Fibroblast of lung (primary cell): ENCODE data around the gene ZDHHC12. TPM values are rescaled to one million over a fixed set of nuclear protein-coding genes. Genes with fewer than 3 reads are reported as not detected.

Experiments used
- DNase-seq, 2 donors: peaks; one replicate each; pipeline versions ENCODE4 v3.0.0 to v3.0.0-alpha.2; 2010; ENCODE audit warnings: low read depth in 2 of 2
- H2AFZ ChIP-seq: 2 replicates; pipeline ENCODE4 v1.5.1; 2012; ENCODE audit warnings: low read length, control low read depth, inconsistent platforms
- H3K27ac ChIP-seq: 2 replicates; pipeline ENCODE4 v1.5.1; 2011; ENCODE audit warnings: low read length, control low read depth; ENCODE audit not compliant: insufficient read depth
- H3K27me3 ChIP-seq: 2 replicates; pipeline ENCODE4 v1.5.1; 2011; ENCODE audit warnings: mild to moderate bottlenecking, low read length; ENCODE audit not compliant: control insufficient read depth, insufficient read depth
- H3K36me3 ChIP-seq: 2 replicates; pipeline ENCODE4 v1.5.1; 2011; ENCODE audit warnings: low read length; ENCODE audit not compliant: control insufficient read depth, insufficient read depth
- H3K4me1 ChIP-seq: 2 replicates; pipeline ENCODE4 v1.5.1; 2011; ENCODE audit warnings: low read length; ENCODE audit not compliant: control insufficient read depth, insufficient read depth; ENCODE audit errors: extremely low read depth
- H3K4me2 ChIP-seq: 2 replicates; pipeline ENCODE4 v1.5.1; 2011; ENCODE audit warnings: low read length, control low read depth; ENCODE audit not compliant: insufficient read depth; ENCODE audit errors: extremely low read depth
- H3K4me3 ChIP-seq, 4 experiments: fragments of 200-600 bp in 1 of 4; sonication (generic) in 1 of 4; replicated peaks in 1 of 4; 2 replicates each; pipeline ENCODE4 v1.5.1; 2011 to 2016; ENCODE audit warnings: low read length in 4 of 4, low read depth in 3 of 4, mild to moderate bottlenecking in 3 of 4, control low read depth in 2 of 4, inconsistent platforms in 1 of 4, mixed read lengths in 1 of 4; ENCODE audit not compliant: insufficient read depth in 1 of 4; ENCODE audit errors: control extremely low read depth in 1 of 4
- H3K79me2 ChIP-seq: 2 replicates; pipeline ENCODE4 v1.5.1; 2012; ENCODE audit warnings: mild to moderate bottlenecking, low read length, inconsistent platforms; ENCODE audit not compliant: control insufficient read depth, insufficient read depth
- H3K9ac ChIP-seq: 2 replicates; pipeline ENCODE4 v1.5.1; 2011; ENCODE audit warnings: mild to moderate bottlenecking, low read length, control low read depth; ENCODE audit not compliant: insufficient read depth
- H3K9me3 ChIP-seq: 2 replicates; pipeline ENCODE4 v1.5.1; 2012; ENCODE audit warnings: low read depth, low read length; ENCODE audit not compliant: control insufficient read depth, insufficient read depth
- H4K20me1 ChIP-seq: 2 replicates; pipeline ENCODE4 v1.5.1; 2011; ENCODE audit warnings: low read length; ENCODE audit not compliant: control insufficient read depth, insufficient read depth; ENCODE audit errors: extremely low read depth
- CTCF ChIP-seq, 2 donors: IDR thresholded peaks in 1 of 2; conservative IDR thresholded peaks in 1 of 2; 1 replicate in 1 of 2; 2 replicates in 1 of 2; pipeline ENCODE4 v1.5.1; 2011 to 2012; ENCODE audit warnings: low read length in 2 of 2, control low read depth in 1 of 2, inconsistent platforms in 1 of 2, low read depth in 1 of 2, mild to moderate bottlenecking in 1 of 2
- EZH2 ChIP-seq: IDR thresholded peaks from 2 replicates; pipeline ENCODE4 v1.5.1; 2012; ENCODE audit warnings: low read length, control low read depth, mild to moderate bottlenecking; ENCODE audit errors: missing control alignments
- polyA plus RNA-seq, 2 donors: library from polyadenylated mRNA; depleted of rRNA in 1 of 2; stranded (reverse) in 1 of 2; unstranded in 1 of 2; fragments of >200 nt; gene quantifications; 2 replicates each; pipeline ENCODE4 v1.2.1, GENCODE V29; 2011 to 2012; ENCODE audit warnings: missing spikeins in 1 of 2
- total RNA-seq: library from RNA; depleted of rRNA; stranded (reverse); fragments of >200 nt; gene quantifications from 2 replicates; pipeline ENCODE4 v1.2.1, GENCODE V29; 2014

ZDHHC12 gene
- total and polyA plus RNA-seq, 2 donors (not counting 1 experiment from before 2014, with no cell fraction given): 19.1 to 39.0 TPM

DNA sequence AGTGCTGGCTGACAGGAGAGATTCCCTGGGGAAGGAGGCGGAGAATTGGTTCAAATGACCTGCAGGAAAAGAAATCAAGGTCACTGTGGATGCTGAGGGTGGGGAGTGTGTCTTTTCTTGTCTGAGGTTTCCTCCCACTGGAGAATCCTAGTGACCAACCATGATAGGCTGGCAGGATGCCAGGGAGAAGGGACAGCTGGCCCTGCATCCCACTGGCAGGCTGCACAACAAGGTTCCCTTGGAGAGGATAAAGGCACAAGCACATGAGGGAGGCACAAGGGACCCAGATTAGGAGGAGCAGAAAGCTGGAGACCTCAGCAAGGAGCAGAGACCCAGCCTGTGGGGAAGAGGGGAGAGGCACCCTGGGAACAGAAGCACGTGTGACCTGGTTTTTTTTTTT, 11.4 kb upstream of the ZDHHC12 start:
- H3K9me3 ChIP-seq: no peaks in the 10 kb centered on the region
- H3K36me3 ChIP-seq: peaks cover 7% of the 10 kb centered on the region
- H3K4me3 ChIP-seq: no peak overlapping the region
- DNase-seq: no peak
- H3K4me1 ChIP-seq: no peaks in the 10 kb centered on the region
- no peak overlapping the region for H3K27ac ChIP-seq
- H3K9ac ChIP-seq: no peak overlapping the region
- H2AFZ ChIP-seq: no peak overlapping the region
- no peak overlapping the region for H3K4me2 ChIP-seq
- TF ChIP-seq EZH2 (no peak), CTCF (conservative IDR thresholded peaks at IDR 0.05 in 1 of 2, IDR thresholded peaks at IDR 0.05 in 1 of 2; ENCODE audit: low read depth in 1 of 2, low read length in 2 of 2) (no peak)
- no peaks in the 10 kb centered on the region for H3K79me2 ChIP-seq
- no peaks in the 10 kb centered on the region for H4K20me1 ChIP-seq
- H3K27me3 ChIP-seq: no peaks in the 10 kb centered on the region

DNA sequence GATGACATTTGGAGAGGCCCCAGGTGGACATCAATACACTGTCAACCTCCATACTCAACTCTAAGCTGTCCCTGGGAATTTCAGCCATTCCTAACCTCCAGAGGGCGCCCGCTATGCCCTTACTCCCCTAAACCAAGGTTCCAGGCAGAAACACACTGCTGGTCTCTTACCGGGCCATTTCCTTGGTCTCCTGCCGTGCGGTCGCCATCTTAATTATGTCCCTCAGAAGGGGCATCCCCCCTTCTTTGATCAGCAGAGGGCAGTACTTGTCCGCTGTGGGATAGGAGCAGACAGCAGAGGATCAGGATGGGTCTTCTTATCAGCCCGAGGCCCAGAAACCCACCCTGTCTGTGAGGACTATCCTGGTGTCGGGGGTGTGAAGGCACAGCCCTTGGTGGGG, 9.3 kb upstream of the ZDHHC12 start:
- H3K4me1 ChIP-seq: no peaks in the 10 kb centered on the region
- no peak overlapping the region for H3K4me3 ChIP-seq
- no peaks in the 10 kb centered on the region for H4K20me1 ChIP-seq
- no peak overlapping the region for H3K9ac ChIP-seq
- no peak overlapping the region for H3K27ac ChIP-seq
- H3K27me3 ChIP-seq: no peaks in the 10 kb centered on the region
- TF ChIP-seq EZH2: no peak
- peak; percentile 62 to 87 for TF ChIP-seq CTCF (conservative IDR thresholded peaks at IDR 0.05 in 1 of 2, IDR thresholded peaks at IDR 0.05 in 1 of 2; ENCODE audit: low read depth in 1 of 2, low read length in 2 of 2)
- peak overlapping the region; percentile 77 for H2AFZ ChIP-seq
- peak; percentile 80 to 85 for DNase-seq
- H3K4me2 ChIP-seq: peak overlapping the region; percentile 2
- H3K36me3 ChIP-seq: peaks cover 8% of the 10 kb centered on the region
- H3K79me2 ChIP-seq: no peaks in the 10 kb centered on the region
- H3K9me3 ChIP-seq: no peaks in the 10 kb centered on the region

GRCh38 chr9:128732576-128732975, 8.6 kb upstream of the ZDHHC12 start:
- peaks cover 8% of the 10 kb centered on the region for H3K36me3 ChIP-seq
- H3K4me1 ChIP-seq: no peaks in the 10 kb centered on the region
- H3K9me3 ChIP-seq: no peaks in the 10 kb centered on the region
- H3K4me3 ChIP-seq: no peak overlapping the region
- no peaks in the 10 kb centered on the region for H3K79me2 ChIP-seq
- no peak overlapping the region for H3K9ac ChIP-seq
- no peaks in the 10 kb centered on the region for H4K20me1 ChIP-seq
- no peak overlapping the region for H2AFZ ChIP-seq
- no peak for TF ChIP-seq EZH2
- no peak for TF ChIP-seq CTCF (conservative IDR thresholded peaks at IDR 0.05 in 1 of 2, IDR thresholded peaks at IDR 0.05 in 1 of 2; ENCODE audit: low read depth in 1 of 2, low read length in 2 of 2)
- H3K27ac ChIP-seq: no peak overlapping the region
- DNase-seq: no peak
- H3K27me3 ChIP-seq: no peaks in the 10 kb centered on the region
- no peak overlapping the region for H3K4me2 ChIP-seq
